ENCODE measurements around the gene DIP2A.
"Not testable (repeated sequence)": the region's sequence is repeated elsewhere in the genome, so short reads cannot be mapped to it uniquely, and the experiment has no call there.

DIP2A gene

DNA sequence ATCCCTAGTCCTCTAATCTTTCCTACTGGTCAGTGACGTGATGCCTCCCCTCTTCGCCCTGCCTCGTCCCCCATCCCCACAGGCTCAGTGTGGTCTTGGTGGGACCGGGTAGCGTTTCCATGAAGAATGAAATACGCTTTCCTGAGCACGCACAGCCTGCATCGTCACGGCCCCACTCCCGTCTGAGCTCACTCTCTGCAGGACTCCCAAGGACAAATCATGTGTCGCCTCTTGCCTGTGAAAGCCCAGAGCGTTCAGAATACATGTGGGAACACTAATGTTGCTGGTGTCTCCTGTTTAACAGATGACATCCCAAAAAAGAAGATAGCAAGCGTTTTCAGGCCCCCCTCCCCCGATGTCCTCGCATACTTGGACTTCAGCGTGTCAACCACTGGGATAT lies 97.0 kb downstream of the DIP2A start:
- peak; percentile 18 for DNase-seq (ENCODE audit: low spot score)

- DNase-seq (ENCODE audit: low spot score) = peak; percentile 24
Observed at GRCh38 chr21:46556802-46557201, 98.1 kb downstream of the DIP2A start.

- peak; percentile 21 for DNase-seq (ENCODE audit: low spot score)
Observed at GRCh38 chr21:46557469-46557868, 98.8 kb downstream of the DIP2A start.

DNA sequence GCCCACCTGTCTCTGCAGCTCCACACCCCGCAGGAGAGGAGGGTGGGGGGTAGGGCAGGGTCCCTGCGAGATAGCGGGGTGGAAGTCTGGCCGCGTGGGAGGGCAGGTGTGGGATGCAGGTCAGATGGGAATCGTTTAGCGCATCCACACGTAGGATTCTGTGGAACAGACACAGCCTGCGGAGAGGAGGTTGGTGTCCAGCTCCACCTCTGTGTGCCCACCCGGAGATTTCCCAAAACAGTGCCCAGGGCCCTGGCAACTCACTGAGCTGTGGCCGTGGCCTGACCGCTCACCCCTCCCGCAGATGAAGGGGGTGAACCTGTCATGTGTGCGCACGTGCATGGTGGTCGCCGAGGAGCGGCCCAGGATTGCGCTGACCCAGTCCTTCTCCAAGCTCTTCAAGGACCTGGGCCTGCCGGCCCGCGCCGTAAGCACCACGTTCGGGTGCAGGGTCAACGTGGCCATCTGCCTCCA lies 99.3 kb downstream of the DIP2A start:
- peak; percentile 26 for DNase-seq (ENCODE audit: low spot score)

- no peak for DNase-seq (ENCODE audit: low spot score)
Observed at GRCh38 chr21:46559291-46559983, 100.7 kb downstream of the DIP2A start.

DNA sequence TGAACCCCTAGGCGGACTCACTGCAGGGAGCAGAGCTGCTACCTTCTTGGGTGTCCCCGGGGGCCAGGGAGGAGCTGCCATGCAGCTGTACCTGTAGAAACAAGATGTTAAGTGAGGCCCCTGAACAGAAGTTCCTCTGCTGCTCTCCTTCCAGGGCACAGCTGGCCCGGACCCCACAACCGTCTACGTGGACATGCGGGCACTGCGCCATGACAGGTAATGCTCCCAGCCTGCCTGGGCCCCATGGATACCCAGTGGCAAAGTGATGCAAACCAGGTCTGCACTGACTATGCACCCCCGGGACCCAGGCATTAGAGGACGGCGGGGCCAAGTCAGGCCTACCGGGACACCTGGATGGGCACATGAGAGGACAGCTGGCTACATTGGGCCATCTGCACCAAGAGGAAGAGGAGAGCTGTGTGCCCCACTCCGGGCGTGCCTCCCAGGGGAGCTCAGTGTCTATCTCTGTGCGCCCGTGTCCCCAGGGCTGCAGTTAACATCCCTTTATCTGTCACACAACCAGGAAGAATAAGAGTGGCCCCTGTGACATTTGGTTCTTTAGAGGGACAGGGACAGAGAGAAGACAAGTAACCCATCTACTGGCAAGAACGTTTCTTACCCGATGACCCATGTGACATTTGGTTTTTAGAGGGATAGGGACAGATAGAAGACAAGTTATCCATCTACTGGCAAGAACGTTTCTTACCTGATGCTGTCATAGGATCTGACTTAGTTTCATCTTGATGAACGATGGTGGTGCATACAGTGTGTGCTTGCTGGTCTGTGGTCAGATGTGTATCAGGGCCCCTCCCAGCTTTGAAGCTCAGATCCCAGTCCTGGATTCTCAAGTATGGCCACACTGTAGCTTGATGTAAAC lies 102.1 kb downstream of the DIP2A start:
- DNase-seq (ENCODE audit: low spot score) = peak; percentile 24

DNA sequence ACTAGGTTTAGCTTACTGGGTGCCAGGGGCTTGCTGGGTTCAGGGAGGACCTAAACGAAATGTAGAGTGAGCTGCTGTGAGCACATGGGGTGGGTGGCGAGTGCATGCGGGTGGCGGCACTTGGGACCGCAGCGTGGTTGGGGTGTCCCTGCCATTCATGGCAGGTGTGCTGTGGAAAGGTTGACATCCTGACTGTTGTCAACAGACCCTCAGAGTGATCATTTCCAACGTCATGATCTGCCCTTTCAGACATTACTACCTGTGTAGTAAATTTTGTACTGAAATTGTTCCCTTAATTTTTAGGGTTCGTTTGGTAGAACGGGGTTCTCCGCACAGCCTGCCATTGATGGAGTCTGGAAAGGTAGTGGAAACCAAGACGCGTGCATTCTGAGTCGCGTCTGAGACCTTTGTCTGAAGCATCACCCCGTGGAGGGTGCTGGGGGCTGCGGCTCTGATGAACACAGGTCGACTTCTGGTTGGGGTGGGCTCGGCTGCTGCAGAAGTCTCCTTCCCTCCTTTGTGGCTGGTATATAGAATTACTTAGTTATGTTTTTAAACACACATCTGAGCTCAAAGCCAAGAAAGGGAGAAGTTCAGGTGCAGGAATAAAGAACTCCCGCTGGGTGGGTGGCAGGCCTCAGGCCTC lies 102.9 kb downstream of the DIP2A start:
- peak; percentile 15 for DNase-seq (ENCODE audit: low spot score)

GRCh38 chr21:46562472-46562871 lies 103.8 kb downstream of the DIP2A start:
- DNase-seq (ENCODE audit: low spot score) = no peak

DNA sequence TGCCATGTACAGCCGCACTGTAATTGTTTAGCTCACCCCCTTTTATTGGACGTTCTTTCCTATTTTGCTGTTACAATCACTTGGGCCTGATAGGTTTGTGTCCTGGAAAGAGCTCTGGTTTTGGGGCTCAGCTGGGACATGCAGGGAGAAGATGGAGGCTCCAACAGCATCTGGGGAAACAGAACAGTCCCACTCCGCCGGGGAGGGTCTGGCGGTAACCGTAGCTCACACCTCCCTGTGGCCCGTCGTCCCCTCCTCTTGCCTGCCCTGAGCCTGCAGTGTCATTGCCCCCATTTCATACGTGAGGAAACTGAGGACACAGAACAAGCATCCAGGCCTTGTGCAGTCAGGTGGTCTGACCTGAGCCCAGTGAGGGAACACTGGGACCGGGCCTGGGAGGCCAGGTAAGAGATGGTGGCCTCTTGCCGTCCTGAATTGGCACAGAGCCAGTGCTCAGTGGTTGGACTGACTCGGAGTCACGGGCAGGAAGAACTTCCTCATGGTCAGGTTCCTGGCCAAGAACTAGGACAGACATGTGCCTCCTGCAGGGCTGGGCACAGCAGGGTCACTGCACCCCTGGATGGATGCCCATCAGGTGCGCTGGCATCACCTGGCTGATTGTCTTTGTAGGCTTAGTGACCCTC lies 104.4 kb downstream of the DIP2A start:
- DNase-seq (ENCODE audit: low spot score) = no peak

GRCh38 chr21:46564391-46564790 lies 105.7 kb downstream of the DIP2A start:
- DNase-seq (ENCODE audit: low spot score) = no peak

DNA sequence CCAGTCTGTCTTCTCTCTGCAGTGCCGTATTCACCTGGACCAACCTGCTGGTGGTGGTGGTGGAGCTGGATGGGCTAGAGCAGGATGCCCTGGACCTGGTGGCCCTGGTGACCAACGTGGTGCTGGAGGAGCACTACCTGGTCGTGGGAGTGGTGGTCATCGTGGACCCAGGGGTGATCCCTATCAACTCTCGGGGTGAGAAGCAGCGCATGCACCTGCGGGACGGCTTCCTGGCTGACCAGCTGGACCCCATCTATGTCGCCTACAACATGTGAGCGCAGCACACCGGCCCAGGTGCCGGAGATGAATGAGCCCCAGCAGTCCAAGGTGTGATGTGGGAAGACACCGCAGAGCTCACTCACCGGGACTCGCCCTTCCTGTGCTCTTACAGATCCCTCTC lies 108.7 kb downstream of the DIP2A start:
- DNase-seq (ENCODE audit: low spot score) = no peak

DNA sequence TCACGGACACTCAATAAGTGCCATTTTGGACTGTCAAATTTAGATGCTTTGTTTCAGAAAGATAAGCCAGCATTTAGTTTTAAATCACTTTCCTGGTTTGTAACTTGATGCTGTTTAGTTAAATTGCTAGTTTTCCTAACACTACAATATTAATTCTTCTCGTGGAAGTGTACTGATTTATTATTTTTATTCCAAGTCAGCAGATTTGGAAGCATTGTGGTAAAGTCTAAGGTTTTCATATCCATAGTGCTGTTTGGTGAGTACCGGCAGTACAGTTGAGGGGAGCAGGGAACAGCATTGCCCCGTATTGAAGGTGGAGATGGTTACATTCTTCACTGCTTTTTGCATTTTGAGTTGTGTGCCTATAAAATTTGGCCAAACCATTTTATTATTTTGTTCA lies 109.9 kb downstream of the DIP2A start:
- DNase-seq (ENCODE audit: low spot score) = no peak

- no peak for DNase-seq (ENCODE audit: low spot score)
Observed at GRCh38 chr21:46569081-46569480, 110.4 kb downstream of the DIP2A start.

DNA sequence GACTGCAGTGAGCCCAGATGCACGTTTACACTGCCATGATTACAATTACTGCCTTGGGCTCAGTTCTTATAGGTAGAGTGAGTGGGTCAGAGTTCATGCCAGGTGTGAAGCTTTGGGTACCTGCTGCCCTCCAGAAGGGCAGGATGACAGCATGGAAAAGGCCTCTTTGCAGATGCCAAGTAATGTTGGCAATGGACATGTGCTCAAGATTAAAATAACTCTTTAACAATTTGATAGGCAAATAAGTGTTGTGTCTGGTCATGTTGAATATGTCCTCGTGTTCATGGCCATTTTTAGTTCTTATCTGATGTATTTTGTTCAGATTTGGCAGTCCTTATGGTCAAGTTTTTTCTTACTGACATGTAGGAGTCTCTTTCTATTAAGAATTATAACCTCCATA lies 111.4 kb downstream of the DIP2A start:
- DNase-seq (ENCODE audit: low spot score) = peak; percentile 3

GRCh38 chr21:46570631-46571030 lies 111.9 kb downstream of the DIP2A start:
- DNase-seq (ENCODE audit: low spot score) = no peak

DNA sequence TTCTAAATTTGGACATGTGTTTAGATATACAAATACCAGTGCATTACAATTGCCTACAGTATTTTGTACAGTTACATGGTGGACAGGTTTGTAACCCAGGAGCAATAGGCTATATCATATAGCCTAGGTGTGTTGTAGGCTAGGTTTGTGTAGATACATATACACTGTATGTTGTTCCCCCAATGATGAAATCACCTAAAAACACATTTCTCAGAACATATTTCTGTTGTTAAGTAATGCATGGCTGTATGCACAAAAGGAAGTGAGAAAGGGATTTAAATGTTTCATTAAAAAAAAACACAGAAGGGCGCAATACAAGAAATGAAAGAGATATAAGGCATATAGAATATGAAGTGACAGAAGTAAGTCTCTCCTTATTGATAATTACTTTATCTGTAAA lies 114.2 kb downstream of the DIP2A start:
- no peak for DNase-seq (ENCODE audit: low spot score)

DNA sequence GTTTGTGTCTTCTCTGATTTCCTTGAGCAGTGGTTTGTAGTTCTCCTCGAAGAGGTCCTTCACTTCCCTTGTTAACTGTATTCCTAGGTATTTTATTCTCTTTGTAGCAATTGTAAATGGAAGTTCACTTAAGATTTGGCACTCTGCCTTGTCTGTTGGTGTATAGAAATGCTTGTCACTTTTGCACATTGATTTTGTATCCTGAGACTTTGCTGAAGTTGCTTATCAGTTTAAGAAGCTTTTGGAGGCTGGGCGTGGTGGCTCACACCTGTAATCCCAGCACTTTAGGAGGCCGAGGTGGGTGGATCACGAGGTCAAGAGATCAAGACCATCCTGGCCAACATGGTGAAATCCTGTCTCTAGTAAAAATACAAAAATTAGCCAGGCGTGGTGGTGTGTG lies 119.1 kb downstream of the DIP2A start:
- not testable (repeated sequence) for DNase-seq (ENCODE audit: low spot score)

- DNase-seq (ENCODE audit: low spot score) = not testable (repeated sequence)
Observed at GRCh38 chr21:46579394-46579793, 120.7 kb downstream of the DIP2A start.

DNA sequence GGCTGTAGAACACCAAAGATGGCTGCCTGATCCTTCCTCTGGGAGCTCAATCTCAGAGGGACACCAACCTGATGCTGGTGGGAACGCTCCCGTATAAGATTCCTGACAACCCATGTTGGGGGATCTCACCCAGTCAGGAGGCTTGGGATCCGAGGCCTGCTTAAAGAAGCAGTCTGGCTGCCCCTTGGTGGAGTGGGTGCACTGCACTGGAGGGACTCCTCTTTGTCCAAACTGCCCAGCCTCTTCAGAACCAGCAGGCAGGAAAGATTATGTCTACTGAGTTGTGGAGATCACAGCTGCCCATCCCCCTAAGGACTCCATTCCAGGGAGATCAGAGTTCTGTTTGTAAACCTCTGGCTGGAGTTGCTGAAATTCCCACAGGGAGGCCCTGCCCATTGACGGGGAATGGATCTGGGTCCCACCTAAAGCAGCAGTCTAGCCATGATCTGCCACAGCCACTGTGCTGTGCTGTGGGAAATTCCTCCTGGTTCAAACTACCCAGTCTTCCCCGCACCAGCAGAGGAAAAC lies 123.2 kb downstream of the DIP2A start:
- DNase-seq (ENCODE audit: low spot score) = no peak

GRCh38 chr21:46585191-46585953 lies 126.7 kb downstream of the DIP2A start:
- no peak for DNase-seq (ENCODE audit: low spot score)

- DNase-seq (ENCODE audit: low spot score) = no peak
Observed at GRCh38 chr21:46594276-46594675, 135.6 kb downstream of the DIP2A start.
